Gastrocnemius medialis (tissue), 4 donors: ENCODE measurements around the gene ZC3H12D. TPM values are rescaled to one million over a fixed set of nuclear protein-coding genes. Genes with fewer than 3 reads are reported as not detected.

Experiments
- ATAC-seq, 2 donors: fragments of 150-250 bp; one replicate each; pipeline ENCODE4 v1.9.1; 2016
- DNase-seq, 2 donors: peaks; one replicate each; pipeline ENCODE4 v3.0.0-alpha.2; 2019
- H3K27ac ChIP-seq, 4 donors: fragments of 200-600 bp; sonication (generic); 1 replicate in 1 of 4; 2 replicates in 3 of 4; pipeline ENCODE4 v1.5.1; 2016 to 2018; ENCODE audit warnings: mild to moderate bottlenecking in 2 of 4, moderate library complexity in 1 of 4
- H3K27me3 ChIP-seq, 3 donors: fragments of 200-600 bp; sonication (generic) in 2 of 3; 1 replicate in 1 of 3; 2 replicates in 2 of 3; pipeline versions ENCODE4 v1.5.1 to v1.6.0; 2016 to 2019; ENCODE audit warnings: mild to moderate bottlenecking in 1 of 3, moderate library complexity in 1 of 3
- H3K36me3 ChIP-seq, 2 donors: fragments of 200-600 bp; sonication (generic) in 1 of 2; one replicate each; pipeline ENCODE4 v1.5.1; 2017 to 2018
- H3K4me1 ChIP-seq, 2 donors: fragments of 200-600 bp; sonication (generic) in 1 of 2; one replicate each; pipeline ENCODE4 v1.5.1; 2016 to 2017; ENCODE audit warnings: mild to moderate bottlenecking in 2 of 2
- H3K4me3 ChIP-seq, 4 donors: fragments of 200-600 bp; sonication (generic) in 3 of 4; 1 replicate in 1 of 4; 2 replicates in 3 of 4; pipeline ENCODE4 v1.5.1; 2016 to 2019; ENCODE audit warnings: mild to moderate bottlenecking in 2 of 4
- H3K9me3 ChIP-seq, 3 donors: fragments of 200-600 bp; sonication (generic) in 2 of 3; 1 replicate in 1 of 3; 2 replicates in 2 of 3; pipeline ENCODE4 v1.5.1; 2016 to 2019
- POLR2A ChIP-seq, 2 donors: fragments of 450-650 bp; IDR thresholded peaks; one replicate each; pipeline ENCODE4 v1.6.1; 2017; ENCODE audit warnings: antibody characterized with exemption in 2 of 2, mild to moderate bottlenecking in 2 of 2, moderate library complexity in 2 of 2
- in situ Hi-C, 4 donors: fragments of 200-750 bp; cut with MboI; loops; one replicate each; pipeline versions ENCODE4 v1.15.0 to v1.8.0; 2017; ENCODE audit warnings: low sequenced_read_pairs in 4 of 4
- intact Hi-C: fragments of 100-400 bp; cut with DNase I; formaldehyde crosslinking; loops from one replicate; pipeline ENCODE4 v1.15.1; 2023; ENCODE audit warnings: low total_unique reads
- total RNA-seq, 4 donors: library from RNA; depleted of rRNA; stranded (reverse); fragments of >200 nt; gene quantifications; one replicate each; pipeline versions ENCODE4 v1.1.0 to v1.2.3, GENCODE V29; 2016
- TF ChIP-seq, protein P1 (sequence below), 5 experiments: fragments of 450-650 bp in 3 of 5; fragments of 200-600 bp in 2 of 5; sonication (generic) in 2 of 5; IDR thresholded peaks in 4 of 5; conservative IDR thresholded peaks in 1 of 5; 1 replicate in 4 of 5; 2 replicates in 1 of 5; pipeline ENCODE4 v1.5.1; 2016 to 2019; ENCODE audit warnings: antibody characterized with exemption in 5 of 5, mild to moderate bottlenecking in 3 of 5, moderate library complexity in 3 of 5

Gene ZC3H12D
- total RNA-seq, 4 donors from 2014 or later, result 0.03 to 0.36 (median 0.24) TPM; not detected in 1

DNA sequence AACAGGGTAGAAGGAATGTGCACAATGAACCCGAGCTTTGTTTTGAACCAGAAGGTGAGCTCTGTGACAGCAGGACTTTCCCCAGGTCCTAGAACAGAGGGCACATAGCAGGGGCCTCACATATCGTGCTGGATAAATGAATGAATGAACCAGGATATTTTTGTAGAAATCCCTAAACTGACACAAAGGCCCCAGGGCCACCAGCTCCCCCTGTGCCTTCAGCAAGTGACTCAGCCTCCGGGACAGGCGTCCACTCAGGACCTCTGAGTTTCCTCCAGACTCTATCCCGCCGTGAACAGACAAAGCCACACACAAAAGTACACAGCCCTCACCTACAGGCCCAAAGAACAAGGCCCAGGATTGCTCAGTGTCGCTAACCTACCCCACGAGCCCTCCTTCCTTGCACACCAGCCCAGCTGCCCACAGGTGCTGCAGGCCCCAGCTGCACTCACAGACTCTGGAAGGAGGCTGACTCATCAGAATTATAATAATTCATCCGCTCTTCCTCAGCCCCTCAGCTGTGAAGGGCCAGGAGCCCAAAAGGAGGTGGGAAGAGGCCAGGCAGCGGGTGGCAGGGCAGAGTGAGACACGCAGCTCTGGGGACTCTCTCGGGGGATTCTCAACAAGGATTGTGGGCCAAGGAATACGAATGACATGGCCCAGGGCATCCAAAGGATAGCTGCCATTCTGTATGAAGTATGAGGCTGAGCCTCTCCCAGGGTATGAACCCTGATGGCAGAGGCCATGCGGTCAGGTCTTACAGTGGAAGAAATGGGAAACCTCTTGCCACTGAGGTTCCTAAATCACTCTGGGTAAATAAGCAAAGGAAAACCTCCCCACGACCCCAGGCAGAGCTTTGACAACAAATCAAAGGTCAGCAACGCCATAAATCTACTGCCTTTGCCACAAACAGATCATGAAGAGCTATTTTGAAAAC lies 43.8 kb downstream of the ZC3H12D start:
- no peak for TF ChIP-seq POLR2A (IDR thresholded peaks at IDR 0.05)
- TF ChIP-seq, protein P1, sequence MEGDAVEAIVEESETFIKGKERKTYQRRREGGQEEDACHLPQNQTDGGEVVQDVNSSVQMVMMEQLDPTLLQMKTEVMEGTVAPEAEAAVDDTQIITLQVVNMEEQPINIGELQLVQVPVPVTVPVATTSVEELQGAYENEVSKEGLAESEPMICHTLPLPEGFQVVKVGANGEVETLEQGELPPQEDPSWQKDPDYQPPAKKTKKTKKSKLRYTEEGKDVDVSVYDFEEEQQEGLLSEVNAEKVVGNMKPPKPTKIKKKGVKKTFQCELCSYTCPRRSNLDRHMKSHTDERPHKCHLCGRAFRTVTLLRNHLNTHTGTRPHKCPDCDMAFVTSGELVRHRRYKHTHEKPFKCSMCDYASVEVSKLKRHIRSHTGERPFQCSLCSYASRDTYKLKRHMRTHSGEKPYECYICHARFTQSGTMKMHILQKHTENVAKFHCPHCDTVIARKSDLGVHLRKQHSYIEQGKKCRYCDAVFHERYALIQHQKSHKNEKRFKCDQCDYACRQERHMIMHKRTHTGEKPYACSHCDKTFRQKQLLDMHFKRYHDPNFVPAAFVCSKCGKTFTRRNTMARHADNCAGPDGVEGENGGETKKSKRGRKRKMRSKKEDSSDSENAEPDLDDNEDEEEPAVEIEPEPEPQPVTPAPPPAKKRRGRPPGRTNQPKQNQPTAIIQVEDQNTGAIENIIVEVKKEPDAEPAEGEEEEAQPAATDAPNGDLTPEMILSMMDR (IDR thresholded peaks at IDR 0.05 in 4 of 5, conservative IDR thresholded peaks at IDR 0.05 in 1 of 5), result no peak
- intact Hi-C loops, result no loop called here
- Histone ChIP-seq H3K27me3 (no peaks in the 10 kb centered on the region), H3K4me3 (no peak overlapping the region), H3K36me3 (no peaks in the 10 kb centered on the region), H3K27ac (no peak overlapping the region), H3K9me3 (no peaks in the 10 kb centered on the region), H3K4me1 (no peaks in the 10 kb centered on the region)
- no peak for ATAC-seq
- no peak for DNase-seq
- in situ Hi-C loops, result no loop called here

DNA sequence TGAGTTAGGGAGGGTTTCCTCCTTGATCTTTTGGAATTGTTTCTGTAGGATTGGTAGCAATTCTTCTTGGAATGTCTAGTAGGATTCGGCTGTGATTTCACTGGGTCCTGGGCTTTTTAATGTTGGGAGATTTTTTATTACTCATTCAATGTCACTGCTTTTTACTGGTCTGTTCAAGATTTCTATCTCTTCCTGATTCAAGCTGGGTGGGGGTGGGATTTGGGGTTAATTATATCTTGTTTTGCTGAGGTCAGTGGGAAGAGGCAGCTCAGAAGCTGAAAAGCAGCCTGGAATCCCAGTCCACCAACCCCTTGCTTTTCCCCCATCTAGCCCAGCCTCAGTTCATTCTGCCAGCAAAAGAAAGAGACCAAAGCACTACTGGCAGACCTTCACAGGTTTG lies 45.2 kb downstream of the ZC3H12D start:
- ATAC-seq (no peak), DNase-seq (no peak)
- H3K4me1 ChIP-seq, result no peaks in the 10 kb centered on the region
- H3K27me3 ChIP-seq, result no peaks in the 10 kb centered on the region
- in situ Hi-C loops (loop anchor here in 2 of 4 donors (5.0 to 10.0 kb wide), 2 partner anchors 357 to 865 kb away; no protein-coding TSS in a partner anchor), intact Hi-C loops (loop anchor here (5.0 kb wide), 1 partner anchor 78 kb away; no protein-coding TSS in a partner anchor)
- no peaks in the 10 kb centered on the region for H3K9me3 ChIP-seq
- TF ChIP-seq POLR2A (IDR thresholded peaks at IDR 0.05), result no peak
- TF ChIP-seq, protein P1 (IDR thresholded peaks at IDR 0.05 in 4 of 5, conservative IDR thresholded peaks at IDR 0.05 in 1 of 5), result no peak
- H3K4me3 ChIP-seq, result no peak overlapping the region
- no peak overlapping the region for H3K27ac ChIP-seq
- no peaks in the 10 kb centered on the region for H3K36me3 ChIP-seq

DNA sequence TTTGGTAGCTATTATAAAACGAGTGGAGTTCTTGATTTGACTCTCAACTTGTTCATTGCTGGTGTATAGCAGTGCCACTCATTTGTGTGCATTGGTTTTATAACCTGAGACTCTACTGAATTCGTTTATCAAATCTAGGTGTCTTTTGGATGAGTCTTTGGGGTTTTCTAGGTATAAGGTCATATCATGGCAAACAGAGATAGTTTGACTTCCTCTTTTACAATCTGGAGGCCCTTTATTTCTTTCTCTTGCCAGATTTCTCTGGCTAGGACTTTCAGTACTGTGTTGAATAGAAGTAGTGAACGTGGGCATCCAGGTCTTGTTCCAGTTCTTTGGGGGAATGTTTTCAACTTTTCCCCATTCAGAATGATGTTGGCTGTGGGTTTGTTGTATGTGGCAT lies 46.0 kb downstream of the ZC3H12D start:
- H3K27me3 ChIP-seq, result no peaks in the 10 kb centered on the region
- DNase-seq (no peak), ATAC-seq (no peak)
- no peaks in the 10 kb centered on the region for H3K9me3 ChIP-seq
- H3K4me1 ChIP-seq, result no peaks in the 10 kb centered on the region
- no peaks in the 10 kb centered on the region for H3K36me3 ChIP-seq
- TF ChIP-seq, protein P1 (IDR thresholded peaks at IDR 0.05 in 4 of 5, conservative IDR thresholded peaks at IDR 0.05 in 1 of 5), result no peak
- no peak for TF ChIP-seq POLR2A (IDR thresholded peaks at IDR 0.05)
- H3K4me3 ChIP-seq, result no peak overlapping the region
- in situ Hi-C loops, result loop anchor here in 2 of 4 donors (5.0 to 10.0 kb wide), 2 partner anchors 357 to 864 kb away; no protein-coding TSS in a partner anchor
- intact Hi-C loops, result loop anchor here (5.0 kb wide), 1 partner anchor 78 kb away; no protein-coding TSS in a partner anchor
- H3K27ac ChIP-seq, result no peak overlapping the region

DNA sequence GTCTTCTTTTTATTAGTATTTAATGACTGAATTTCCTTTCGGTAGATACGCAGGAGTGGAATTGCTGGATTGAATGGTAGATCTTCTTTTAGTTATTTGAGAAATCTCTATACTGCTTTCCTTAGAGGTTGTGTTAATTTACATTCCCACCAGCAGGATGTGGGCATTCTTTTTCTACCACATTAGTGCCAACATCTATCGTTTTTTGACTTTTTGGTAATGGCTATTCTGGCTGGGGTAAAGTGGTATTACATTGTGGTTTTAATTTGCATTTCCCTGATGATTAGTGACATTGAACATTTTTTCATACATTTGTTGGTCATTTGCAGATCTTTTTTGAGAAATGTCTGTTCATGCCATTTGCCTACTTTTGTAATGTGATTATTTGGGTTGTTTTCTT lies 47.6 kb downstream of the ZC3H12D start:
- ATAC-seq, result no peak
- intact Hi-C loops (loop anchor here (5.0 kb wide), 1 partner anchor 80 kb away; no protein-coding TSS in a partner anchor), in situ Hi-C loops (loop anchor here in 2 of 4 donors (5.0 to 10.0 kb wide), 2 partner anchors 355 to 862 kb away; no protein-coding TSS in a partner anchor)
- H3K27me3 ChIP-seq, result no peaks in the 10 kb centered on the region
- H3K36me3 ChIP-seq, result no peaks in the 10 kb centered on the region
- no peak overlapping the region for H3K27ac ChIP-seq
- H3K9me3 ChIP-seq, result no peaks in the 10 kb centered on the region
- H3K4me3 ChIP-seq, result no peak overlapping the region
- DNase-seq, result no peak
- TF ChIP-seq, protein P1 (IDR thresholded peaks at IDR 0.05 in 4 of 5, conservative IDR thresholded peaks at IDR 0.05 in 1 of 5), result no peak
- no peaks in the 10 kb centered on the region for H3K4me1 ChIP-seq
